Activated T-helper 1 cell treated with anti-CD3 and anti-CD28 coated beads, Interleukin-12 subunit alpha, Interleukin-12 subunit beta, Interleukin-2, Interleukin-4 antibody, amounts not matched to agents 30 ng/mL and 10 ng/mL and 1 ng/mL, durations not matched to agents 14 hours and 24 hours and 36 hours (primary cell): ENCODE data around the gene RESF1. TPM values are rescaled to one million over a fixed set of nuclear protein-coding genes. Genes with fewer than 3 reads are reported as not detected.
A peak's percentile ranks its signal among the peaks of the same experiment; 100 is the strongest.

ENCODE experiments used
- DNase-seq: peaks from one replicate; pipeline ENCODE4 v3.0.0; 2021; ENCODE audit warnings: low spot score
- H3K27ac Mint-ChIP-seq: one replicate; pipeline ENCODE4 v1.8.0; 2021; ENCODE audit warnings: mild to moderate bottlenecking, mixed read lengths
- H3K27me3 Mint-ChIP-seq: one replicate; pipeline ENCODE4 v1.8.0; 2022; ENCODE audit warnings: mild to moderate bottlenecking, moderate library complexity, mixed read lengths; ENCODE audit not compliant: insufficient read depth
- H3K36me3 Mint-ChIP-seq: one replicate; pipeline ENCODE4 v1.8.0; 2021; ENCODE audit warnings: low read depth, mixed read lengths
- H3K4me1 Mint-ChIP-seq: one replicate; pipeline ENCODE4 v1.8.0; 2021; ENCODE audit warnings: low read depth, mixed read lengths
- H3K4me3 Mint-ChIP-seq: one replicate; pipeline ENCODE4 v1.8.0; 2021; ENCODE audit warnings: mild to moderate bottlenecking, moderate library complexity, mixed read lengths
- H3K9me3 Mint-ChIP-seq: one replicate; pipeline ENCODE4 v1.8.0; 2021; ENCODE audit warnings: mixed read lengths
- intact Hi-C: fragments of 100-400 bp; cut with micrococcal nuclease; formaldehyde crosslinking; loops from one replicate; pipeline ENCODE4 v1.15.1; 2024
- total RNA-seq: library from RNA; stranded (reverse); gene quantifications from 2 replicates; pipeline ENCODE4 v1.2.3, GENCODE V29; 2022

The RESF1 gene
- total RNA-seq, 1 donor from 2014 or later, result 66.2 TPM

DNA sequence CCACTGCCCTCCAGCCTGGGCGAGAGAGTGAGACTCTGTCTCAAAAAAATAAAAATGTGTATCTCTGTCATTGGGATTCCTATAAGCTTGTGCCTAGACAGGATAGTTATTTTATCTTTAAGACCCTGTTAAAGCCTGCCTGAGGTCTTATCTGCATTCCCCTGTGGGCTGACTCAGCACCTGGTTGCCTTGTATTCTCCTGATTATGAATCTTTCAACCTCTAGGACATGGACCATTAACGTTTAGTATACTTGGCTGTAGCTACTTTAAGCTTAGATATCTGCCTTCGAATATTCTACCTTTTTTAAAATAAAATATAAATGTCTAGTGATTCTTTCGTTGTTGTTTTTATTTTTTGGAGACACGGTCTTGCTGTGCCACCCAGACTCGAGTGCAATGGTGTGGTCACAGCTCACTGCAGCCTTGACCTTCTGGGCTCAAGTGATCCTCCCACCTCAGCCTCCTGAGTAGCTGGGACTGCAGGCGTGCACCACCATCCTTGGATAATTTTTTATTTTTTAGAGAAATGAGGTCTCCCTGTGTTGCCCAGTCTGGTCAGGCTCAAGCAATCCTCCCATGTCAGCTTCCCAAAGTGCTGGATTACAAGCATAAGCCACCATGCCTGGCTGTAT is 41.3 kb downstream of the RESF1 start:
- intact Hi-C loops, result no loop called here
- H3K36me3 Mint-ChIP-seq, result peaks cover 19% of the 10 kb centered on the region
- peak overlapping the region; percentile 40 for H3K27ac Mint-ChIP-seq

DNA sequence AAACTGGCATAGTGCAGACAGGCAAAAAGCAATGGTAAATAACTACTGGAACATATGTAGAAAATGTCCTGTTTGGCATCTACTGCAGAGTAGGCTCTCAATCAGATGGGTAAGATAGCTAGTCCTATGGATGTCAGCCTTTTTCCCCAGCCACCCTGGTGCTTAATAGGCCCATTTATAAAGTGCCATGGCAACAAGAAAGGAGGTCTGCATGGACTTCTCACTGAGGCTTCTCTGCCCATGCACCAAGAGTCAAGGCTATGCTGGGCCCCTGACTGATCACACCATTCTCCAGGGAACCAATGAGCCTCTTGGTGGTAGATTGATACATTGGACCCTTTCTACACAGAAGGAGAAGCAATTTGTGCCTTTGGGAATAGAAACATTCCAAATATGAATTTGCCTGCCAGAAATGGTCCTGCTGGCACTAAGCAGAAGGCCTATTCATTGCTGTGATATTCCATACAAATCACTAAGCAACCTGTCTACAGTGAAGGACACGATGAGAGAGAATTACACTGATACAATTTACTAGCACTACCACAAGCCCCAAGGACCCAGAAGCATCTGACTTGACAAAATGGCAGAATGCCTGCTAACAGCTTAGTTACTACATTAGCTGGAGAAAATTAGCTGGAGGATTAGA is 43.8 kb downstream of the RESF1 start:
- intact Hi-C loops, result no loop called here
- Mint-ChIP-seq H3K4me1 (no peaks in the 10 kb centered on the region), H3K27ac (no peak overlapping the region), H3K27me3 (no peaks in the 10 kb centered on the region), H3K36me3 (peaks cover 15% of the 10 kb centered on the region), H3K4me3 (no peak overlapping the region), H3K9me3 (no peaks in the 10 kb centered on the region)
- no peak for DNase-seq

More for the DNA sequence above, 41.3 kb downstream of the RESF1 start:
- H3K4me3 Mint-ChIP-seq, result no peak overlapping the region
- no peaks in the 10 kb centered on the region for H3K27me3 Mint-ChIP-seq
- no peaks in the 10 kb centered on the region for H3K9me3 Mint-ChIP-seq
- no peak for DNase-seq
- H3K4me1 Mint-ChIP-seq, result no peaks in the 10 kb centered on the region

DNA sequence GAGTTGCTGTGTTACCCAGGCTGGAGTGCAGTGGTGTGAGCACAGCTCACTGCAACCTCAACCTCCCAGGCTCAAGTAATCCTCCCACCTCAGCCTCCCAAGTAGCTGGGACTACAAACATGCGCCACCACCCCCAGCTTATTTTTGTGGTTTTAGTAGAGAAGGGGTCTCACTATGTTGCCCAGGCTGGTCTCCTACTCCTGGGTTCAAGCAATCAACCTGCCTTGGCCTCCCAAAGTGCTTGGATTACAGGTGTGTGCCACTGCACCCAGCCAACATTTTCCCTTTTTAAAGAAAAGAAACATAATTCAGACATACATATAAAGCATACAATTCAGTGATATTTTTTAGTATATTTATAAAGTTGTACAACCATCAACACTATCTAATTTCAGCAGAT is 44.4 kb downstream of the RESF1 start:
- Mint-ChIP-seq H3K27ac (no peak overlapping the region), H3K9me3 (no peaks in the 10 kb centered on the region), H3K36me3 (peaks cover 14% of the 10 kb centered on the region), H3K27me3 (no peaks in the 10 kb centered on the region), H3K4me1 (no peaks in the 10 kb centered on the region), H3K4me3 (no peak overlapping the region)
- no peak for DNase-seq
- intact Hi-C loops, result no loop called here

DNA sequence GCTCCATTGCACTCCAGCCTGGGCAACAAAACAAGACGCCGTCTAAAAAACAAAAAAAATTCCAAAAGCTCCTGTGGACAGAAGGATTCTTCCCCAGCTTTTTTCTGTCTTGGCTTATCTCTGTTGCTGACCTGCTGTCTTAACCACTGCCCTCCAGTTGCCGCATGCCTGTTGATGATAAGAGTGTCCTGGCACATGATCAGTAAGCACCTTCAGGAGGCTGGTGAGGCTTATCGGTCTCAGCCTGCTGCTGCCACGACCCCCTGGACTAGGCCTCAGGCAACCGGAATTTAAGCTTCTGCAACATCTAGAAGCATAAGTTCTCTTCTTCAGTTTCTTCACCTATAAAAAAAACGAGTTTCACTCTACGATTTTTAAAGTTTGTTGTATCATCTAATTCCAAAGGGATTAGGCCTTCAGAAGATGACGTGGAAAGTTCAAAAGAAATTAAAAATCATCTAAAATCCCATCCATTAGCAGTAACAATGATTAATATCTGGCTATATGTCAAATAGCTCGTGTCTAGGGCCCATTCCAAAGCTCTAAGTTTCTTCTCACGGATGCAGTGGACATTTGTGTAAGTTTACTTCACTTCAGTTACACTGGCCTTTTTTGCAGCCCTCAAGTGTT is 46.4 kb downstream of the RESF1 start:
- H3K9me3 Mint-ChIP-seq, result no peaks in the 10 kb centered on the region
- no peaks in the 10 kb centered on the region for H3K4me1 Mint-ChIP-seq
- intact Hi-C loops, result no loop called here
- peaks cover 9% of the 10 kb centered on the region for H3K36me3 Mint-ChIP-seq
- no peak overlapping the region for H3K4me3 Mint-ChIP-seq
- H3K27ac Mint-ChIP-seq, result no peak overlapping the region
- H3K27me3 Mint-ChIP-seq, result no peaks in the 10 kb centered on the region
- no peak for DNase-seq

Other genes starting within 250 kb of the RESF1 start
- gene AMN1, start 230.4 kb upstream of the RESF1 start, total RNA-seq, result 3.1 and 3.4 TPM in 2 replicates
- 20.9 and 22.2 TPM in 2 replicates for gene BICD1, start 147.4 kb downstream of the RESF1 start, total RNA-seq